GM12891 (cell line): ENCODE results near the gene GPATCH3.

ENCODE experiments used
- DNase-seq: peaks from one replicate; pipeline ENCODE4 v3.0.0; 2011; ENCODE audit warnings: low spot score; ENCODE audit not compliant: insufficient read length
- FAIRE-seq: peaks from 2 replicates; lab custom pipeline; 2011; peaks lifted over from hg19 to GRCh38; lab: Jason Lieb, UNC
- PAX5 ChIP-seq: IDR thresholded peaks from 2 replicates; pipeline ENCODE4 v1.6.1; 2011; ENCODE audit warnings: low read length, moderate library complexity, mild to moderate bottlenecking; ENCODE audit not compliant: insufficient read depth, severe bottlenecking
- POLR2A ChIP-seq: IDR thresholded peaks from 2 replicates; pipeline ENCODE4 v1.6.1; 2011; ENCODE audit warnings: low read depth, low read length, control low read depth
- POLR2AphosphoS5 ChIP-seq: IDR thresholded peaks from 2 replicates; pipeline ENCODE4 v1.6.1; 2011; ENCODE audit warnings: low read depth, low read length, control low read depth
- POU2F2 ChIP-seq: IDR thresholded peaks from 2 replicates; pipeline ENCODE4 v1.6.1; 2011; ENCODE audit warnings: low read depth, mild to moderate bottlenecking, control low read depth, low read length, moderate library complexity
- SPI1 ChIP-seq: IDR thresholded peaks from 2 replicates; pipeline ENCODE4 v1.6.1; 2011; ENCODE audit warnings: low read depth, low read length, control low read depth
- TAF1 ChIP-seq: IDR thresholded peaks from 2 replicates; pipeline ENCODE4 v1.6.1; 2011; ENCODE audit warnings: low read depth, low read length, control low read depth

The GPATCH3 gene

GRCh38 chr1:26938004-26938658 lies 37.9 kb upstream of the GPATCH3 start:
- FAIRE-seq (no peak), DNase-seq (no peak)
- TF ChIP-seq SPI1: no peak
- TF ChIP-seq POU2F2: no peak
- no peak for TF ChIP-seq POLR2AphosphoS5
- no peak for TF ChIP-seq PAX5
- TF ChIP-seq POLR2A: no peak
- no peak for TF ChIP-seq TAF1

DNA sequence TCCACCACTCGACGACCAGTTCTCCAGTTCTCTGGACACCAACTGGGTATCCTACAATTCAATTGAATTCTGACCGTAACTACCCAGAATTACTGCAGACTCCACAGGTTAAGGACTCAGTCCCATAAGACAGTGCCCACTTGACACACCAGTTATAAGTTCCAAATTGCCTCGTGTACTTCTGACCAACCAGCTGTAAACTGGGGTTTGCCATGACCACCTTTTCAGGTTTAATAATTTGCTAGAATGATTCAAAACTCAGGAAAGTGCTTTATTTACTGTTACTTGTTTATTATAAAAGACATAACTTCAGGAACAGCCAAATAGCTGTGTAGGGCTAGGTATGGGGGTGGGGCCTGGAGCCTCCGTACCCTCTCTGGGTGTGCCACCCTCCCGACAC lies 36.6 kb upstream of the GPATCH3 start:
- no peak for DNase-seq
- TF ChIP-seq POLR2A: no peak
- FAIRE-seq: no peak

GRCh38 chr1:26932531-26932930 lies 32.3 kb upstream of the GPATCH3 start:
- FAIRE-seq: peak; percentile 78
- DNase-seq: no peak
- TF ChIP-seq SPI1: peak; percentile 96
- no peak for TF ChIP-seq POLR2AphosphoS5

GRCh38 chr1:26923711-26924110 lies 23.4 kb upstream of the GPATCH3 start:
- no peak for TF ChIP-seq POLR2AphosphoS5
- no peak for TF ChIP-seq SPI1
- no peak for TF ChIP-seq PAX5
- TF ChIP-seq POLR2A: no peak
- TF ChIP-seq POU2F2: no peak
- TF ChIP-seq TAF1: no peak
- DNase-seq (no peak), FAIRE-seq (no peak)

DNA sequence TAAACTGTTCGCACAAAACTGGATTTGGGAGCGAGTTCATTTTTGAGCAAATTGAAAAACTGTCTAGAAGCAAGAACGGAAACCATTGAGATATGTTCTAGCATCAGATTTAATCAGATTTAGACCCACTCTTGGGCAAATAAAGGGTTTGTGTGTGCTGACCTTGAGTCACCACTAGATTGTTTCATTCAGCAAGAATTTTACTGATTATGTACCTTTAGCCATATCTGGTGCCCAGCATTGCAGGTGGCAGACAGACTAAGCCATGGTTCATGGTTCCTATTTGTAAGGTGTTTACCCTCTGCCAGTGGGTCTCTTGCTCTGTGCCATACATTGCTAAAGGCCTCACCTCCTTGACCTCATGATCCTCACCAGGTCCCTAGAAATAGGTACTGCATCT lies 22.6 kb upstream of the GPATCH3 start:
- FAIRE-seq: no peak
- TF ChIP-seq SPI1: no peak
- no peak for TF ChIP-seq POLR2AphosphoS5
- no peak for TF ChIP-seq POLR2A
- TF ChIP-seq TAF1: no peak
- TF ChIP-seq PAX5: no peak
- no peak for TF ChIP-seq POU2F2
- DNase-seq: no peak

DNA sequence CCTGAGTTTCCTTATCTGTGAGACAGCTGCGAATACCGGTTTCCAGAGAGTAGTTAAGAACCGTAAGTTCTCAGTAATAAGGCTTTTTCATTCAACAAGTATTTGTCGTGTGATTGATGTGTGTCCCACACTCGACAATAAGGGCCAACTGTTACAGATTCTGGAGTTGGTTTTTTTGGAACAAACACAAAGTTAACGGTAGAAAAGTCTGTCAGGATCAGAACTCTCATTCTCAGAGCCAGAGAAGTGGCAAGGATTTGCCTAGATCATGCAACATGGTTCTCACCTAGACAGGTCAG lies 22.1 kb upstream of the GPATCH3 start:
- no peak for FAIRE-seq
- no peak for DNase-seq
- TF ChIP-seq PAX5 (no peak), SPI1 (no peak), POLR2A (no peak), POLR2AphosphoS5 (no peak), TAF1 (no peak), POU2F2 (no peak)

- DNase-seq (peak; percentile 93), FAIRE-seq (peak; percentile 100)
- TF ChIP-seq PAX5 (no peak), POLR2AphosphoS5 (peak; percentile 93), TAF1 (peak; percentile 75), POU2F2 (peak; percentile 46; the same call in 1 of the 2 replicates), POLR2A (peak; percentile 93), SPI1 (no peak)
Observed at GRCh38 chr1:26921540-26922430, 21.5 kb upstream of the GPATCH3 start, which contains the start of gene NUDC. TSS of gene NUDC (plus strand) at chr1:26921743. CDS start at chr1:26921849, 106 bp downstream.

DNA sequence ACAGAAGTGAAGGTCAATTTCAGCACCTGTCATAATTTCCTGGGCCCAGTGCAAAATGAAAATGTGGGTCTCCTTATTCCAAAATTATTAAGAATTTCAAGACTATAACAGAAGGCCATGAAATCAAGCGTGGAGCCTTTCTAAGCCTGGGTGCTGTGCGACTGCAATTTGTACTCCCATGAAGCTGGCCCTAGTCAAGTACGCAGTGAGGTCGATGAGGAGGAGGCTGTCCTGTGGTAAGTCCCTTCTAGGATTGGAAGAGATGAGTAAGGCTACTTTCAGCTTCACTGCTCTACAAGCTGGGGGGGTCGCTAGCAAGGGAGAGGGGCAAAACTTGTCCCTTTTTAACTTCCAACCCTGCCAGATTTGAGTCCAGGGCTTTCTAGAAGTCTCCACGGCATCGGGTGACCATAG lies 20.9 kb upstream of the GPATCH3 start:
- FAIRE-seq (no peak), DNase-seq (no peak)
- TF ChIP-seq SPI1 (no peak), TAF1 (no peak), POU2F2 (no peak), PAX5 (no peak), POLR2AphosphoS5 (no peak), POLR2A (no peak)

GRCh38 chr1:26915204-26915842 lies 15.1 kb upstream of the GPATCH3 start:
- DNase-seq: no peak
- FAIRE-seq: no peak
- no peak for TF ChIP-seq TAF1
- no peak for TF ChIP-seq POLR2A
- no peak for TF ChIP-seq POU2F2
- TF ChIP-seq SPI1: no peak
- no peak for TF ChIP-seq PAX5
